Measurements from ENCODE around the gene PRDM16.

DNA sequence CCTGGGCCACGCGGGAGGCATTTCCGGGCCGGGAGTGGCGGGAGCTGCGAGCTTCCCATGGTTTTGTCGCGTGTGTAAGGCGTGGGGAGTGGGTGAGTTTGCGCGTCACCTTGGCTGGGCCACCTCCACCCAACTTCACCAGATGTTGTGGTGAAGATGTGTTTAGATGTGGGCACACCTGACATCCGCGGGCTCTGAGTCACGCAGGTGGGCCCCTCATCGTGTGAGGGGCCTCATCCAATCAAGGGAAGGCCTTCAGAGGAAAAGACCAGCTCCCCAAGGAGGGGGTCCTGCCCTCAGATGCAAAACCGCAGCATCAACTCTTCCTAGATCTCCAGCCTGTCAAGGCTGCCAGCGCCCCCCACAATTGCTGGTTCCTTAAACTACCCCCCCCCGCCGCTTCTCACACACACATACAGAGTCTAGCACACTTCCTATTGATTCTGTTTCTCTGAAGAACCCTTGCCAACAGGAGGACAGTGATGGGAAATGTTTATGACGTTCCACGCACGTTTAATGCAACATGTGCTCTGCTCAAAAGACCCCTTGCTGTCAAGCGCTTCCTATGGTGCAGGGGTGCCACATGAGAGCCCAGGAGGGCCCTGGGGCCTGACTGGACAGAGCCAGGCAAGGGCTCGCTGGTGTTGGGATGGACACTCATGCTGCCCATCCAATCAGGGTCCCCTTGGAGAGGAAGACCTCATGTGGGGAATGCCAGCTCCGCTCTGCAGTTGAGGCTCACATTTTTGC lies 35.8 kb upstream of the PRDM16 start:
- no peak for TF ChIP-seq CTCF (conservative IDR thresholded peaks at IDR 0.05; ENCODE audit: low read depth, low read length)
- no peak for TF ChIP-seq EZH2phosphoT487 (IDR thresholded peaks at IDR 0.05; ENCODE audit: borderline replicate concordance, low read length)
- no peak for TF ChIP-seq EZH2 (IDR thresholded peaks at IDR 0.05; ENCODE audit: low read length, unreplicated experiment)
